ENCODE measurements around the gene HPN.

GRCh38 chr19:35068941-35069634, 27.6 kb downstream of the HPN start:
- TF ChIP-seq CTCF (IDR thresholded peaks at IDR 0.05; ENCODE audit: low read depth, low read length) (no peak), EZH2phosphoT487 (IDR thresholded peaks at IDR 0.05; ENCODE audit: low read depth) (no peak)

All from OCI-LY3 (cell line).